Vagina (tissue), 2 donors: ENCODE measurements around the gene DBN1.

Source experiments
- POLR2A ChIP-seq, 2 donors: fragments of 450-650 bp; IDR thresholded peaks; one replicate each; pipeline ENCODE4 v1.6.1; 2017; ENCODE audit warnings: antibody characterized with exemption in 2 of 2, mild to moderate bottlenecking in 2 of 2, moderate library complexity in 2 of 2
- POLR2AphosphoS5 ChIP-seq, 2 donors: sonication (generic); formaldehyde crosslinking; IDR thresholded peaks; one replicate each; pipeline ENCODE4 v1.9.0; 2017; ENCODE audit warnings: antibody characterized with exemption in 2 of 2, mild to moderate bottlenecking in 2 of 2, low read depth in 1 of 2; ENCODE audit not compliant: insufficient read depth in 1 of 2
- TF ChIP-seq, protein P1 (sequence below), 3 experiments: fragments of 450-650 bp in 2 of 3; fragments of 200-600 bp in 1 of 3; sonication (generic) in 1 of 3; IDR thresholded peaks; one replicate each; pipeline ENCODE4 v1.5.1; 2017 to 2019; ENCODE audit warnings: antibody characterized with exemption in 3 of 3, mild to moderate bottlenecking in 2 of 3, moderate library complexity in 2 of 3

DNA sequence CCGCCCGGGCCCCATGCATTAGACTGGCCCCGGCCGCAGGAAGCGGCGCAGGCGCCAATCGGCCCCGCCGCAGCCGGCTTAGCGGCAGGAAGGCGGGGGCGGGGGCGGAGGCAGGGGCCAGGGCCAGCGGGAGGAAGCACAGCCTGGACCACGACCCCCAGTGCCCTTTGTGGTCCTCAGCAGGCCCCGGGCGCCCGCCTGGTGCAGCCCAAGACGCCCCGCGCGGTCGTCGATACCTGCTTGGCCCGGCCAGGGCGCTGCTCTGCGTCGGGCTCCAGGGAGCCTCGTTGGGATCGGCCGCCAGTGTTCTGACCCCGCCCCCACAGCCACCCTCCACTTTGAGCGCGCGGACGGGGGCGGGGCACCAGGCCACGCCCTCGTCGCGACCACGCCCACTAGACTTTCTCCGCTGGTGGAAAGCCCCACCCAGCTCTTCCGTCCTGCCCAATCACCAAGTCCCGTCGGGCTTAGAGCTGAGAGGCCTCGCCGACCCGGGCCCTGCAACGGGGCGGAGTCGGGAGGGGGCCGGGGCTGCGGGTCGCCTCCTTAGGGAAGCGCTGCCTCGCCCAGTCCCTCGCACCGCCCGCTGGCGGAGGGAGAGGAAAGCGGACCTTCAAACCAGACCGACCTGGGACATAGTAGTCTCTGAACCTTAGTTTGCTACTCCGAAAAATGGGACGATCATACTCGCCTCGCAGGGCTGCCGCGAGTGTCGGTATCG, 24.0 kb upstream of the DBN1 start, which contains the start of gene PDLIM7:
- TF ChIP-seq, protein P1, sequence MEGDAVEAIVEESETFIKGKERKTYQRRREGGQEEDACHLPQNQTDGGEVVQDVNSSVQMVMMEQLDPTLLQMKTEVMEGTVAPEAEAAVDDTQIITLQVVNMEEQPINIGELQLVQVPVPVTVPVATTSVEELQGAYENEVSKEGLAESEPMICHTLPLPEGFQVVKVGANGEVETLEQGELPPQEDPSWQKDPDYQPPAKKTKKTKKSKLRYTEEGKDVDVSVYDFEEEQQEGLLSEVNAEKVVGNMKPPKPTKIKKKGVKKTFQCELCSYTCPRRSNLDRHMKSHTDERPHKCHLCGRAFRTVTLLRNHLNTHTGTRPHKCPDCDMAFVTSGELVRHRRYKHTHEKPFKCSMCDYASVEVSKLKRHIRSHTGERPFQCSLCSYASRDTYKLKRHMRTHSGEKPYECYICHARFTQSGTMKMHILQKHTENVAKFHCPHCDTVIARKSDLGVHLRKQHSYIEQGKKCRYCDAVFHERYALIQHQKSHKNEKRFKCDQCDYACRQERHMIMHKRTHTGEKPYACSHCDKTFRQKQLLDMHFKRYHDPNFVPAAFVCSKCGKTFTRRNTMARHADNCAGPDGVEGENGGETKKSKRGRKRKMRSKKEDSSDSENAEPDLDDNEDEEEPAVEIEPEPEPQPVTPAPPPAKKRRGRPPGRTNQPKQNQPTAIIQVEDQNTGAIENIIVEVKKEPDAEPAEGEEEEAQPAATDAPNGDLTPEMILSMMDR (IDR thresholded peaks at IDR 0.05), result peak in 1 of 3 experiments; percentile 24
- TF ChIP-seq POLR2A (IDR thresholded peaks at IDR 0.05), result peak; percentile 9 to 91
- TF ChIP-seq POLR2AphosphoS5 (IDR thresholded peaks at IDR 0.05; ENCODE audit: insufficient read depth in 1 of 2, low read depth in 1 of 2), result peak; percentile 89 to 97
